Activated CD8-positive, alpha-beta memory T cell treated with anti-CD3 and anti-CD28 coated beads, Interleukin-2, amount 10 ng/mL, durations not matched to agents 7 days and 5 days (primary cell): ENCODE measurements around the gene ADCY2. TPM values are rescaled to one million over a fixed set of nuclear protein-coding genes. Genes with fewer than 3 reads are reported as not detected.
A peak's percentile ranks its signal among the peaks of the same experiment; 100 is the strongest.

Source experiments
- ATAC-seq: fragments of 150-1000 bp; cut with Tn5 transposase; one replicate; pipeline ENCODE4 v1.10.0; 2021; ENCODE audit warnings: moderate library complexity
- CTCF ChIA-PET: fragments of 350-600 bp; sonication (Branson Sonifier 250); formaldehyde crosslinking; loops from one replicate; lab custom pipeline; 2021; ENCODE audit warnings: antibody characterized with exemption; lab: Charles Lee
- DNase-seq: peaks from one replicate; pipeline ENCODE4 v3.0.0-alpha.2; 2020
- H3K27ac Mint-ChIP-seq: one replicate; pipeline ENCODE4 v1.8.0; 2021; ENCODE audit warnings: mild to moderate bottlenecking, mixed read lengths
- H3K27me3 Mint-ChIP-seq: one replicate; pipeline ENCODE4 v1.8.0; 2021; ENCODE audit warnings: mixed read lengths
- H3K36me3 Mint-ChIP-seq: one replicate; pipeline ENCODE4 v1.8.0; 2021; ENCODE audit warnings: mild to moderate bottlenecking, mixed read lengths
- H3K4me1 Mint-ChIP-seq: one replicate; pipeline ENCODE4 v1.8.0; 2021; ENCODE audit warnings: mixed read lengths
- H3K4me3 Mint-ChIP-seq: one replicate; pipeline ENCODE4 v1.8.0; 2021; ENCODE audit warnings: mild to moderate bottlenecking, moderate library complexity, mixed read lengths
- H3K9me3 Mint-ChIP-seq: one replicate; pipeline ENCODE4 v1.8.0; 2022; ENCODE audit warnings: low read depth, mixed read lengths
- total RNA-seq, 2 experiments: library from RNA; stranded (reverse); gene quantifications; one replicate each; pipeline ENCODE4 v1.2.3, GENCODE V29; 2021

Gene ADCY2
- total RNA-seq, 2 experiments from 2014 or later, result not detected

- CTCF ChIA-PET, result no interaction called here
- Mint-ChIP-seq H3K9me3 (no peaks in the 10 kb centered on the region), H3K27ac (no peak overlapping the region), H3K27me3 (peaks cover 47% of the 10 kb centered on the region), H3K36me3 (peaks cover 4% of the 10 kb centered on the region), H3K4me1 (peaks cover 31% of the 10 kb centered on the region), H3K4me3 (no peak overlapping the region)
- DNase-seq (no peak), ATAC-seq (no peak)
These were observed 457.1 kb downstream of the ADCY2 start for GRCh38 chr5:7852988-7853387.

- Mint-ChIP-seq H3K27me3 (peaks cover 25% of the 10 kb centered on the region), H3K36me3 (peaks cover 21% of the 10 kb centered on the region), H3K4me1 (peaks cover 37% of the 10 kb centered on the region), H3K4me3 (no peak overlapping the region), H3K9me3 (no peaks in the 10 kb centered on the region), H3K27ac (no peak overlapping the region)
- CTCF ChIA-PET, result interaction anchor here (2.1 kb wide), 1 partner anchor 17 kb away, joined by 7 read pairs; no protein-coding TSS in a partner anchor
- DNase-seq (no peak), ATAC-seq (no peak)
These were observed 459.7 kb downstream of the ADCY2 start for GRCh38 chr5:7855611-7856010.

GRCh38 chr5:7856855-7857254, 460.9 kb downstream of the ADCY2 start:
- Mint-ChIP-seq H3K27ac (no peak overlapping the region), H3K9me3 (no peaks in the 10 kb centered on the region), H3K36me3 (peaks cover 26% of the 10 kb centered on the region), H3K27me3 (peaks cover 16% of the 10 kb centered on the region), H3K4me1 (peaks cover 29% of the 10 kb centered on the region), H3K4me3 (no peak overlapping the region)
- ATAC-seq (peak; percentile 73), DNase-seq (peak; percentile 59)
- CTCF ChIA-PET, result interaction anchor here (0.6 to 2.7 kb wide), 5 partner anchors 11 to 111 kb away, joined by 3 to 14 read pairs (median 7); partner anchors contain the start of genes FASTKD3 and MTRR

- Mint-ChIP-seq H3K27me3 (peaks cover 11% of the 10 kb centered on the region), H3K4me3 (no peak overlapping the region), H3K4me1 (peaks cover 24% of the 10 kb centered on the region), H3K27ac (peak overlapping the region; percentile 80), H3K36me3 (peaks cover 26% of the 10 kb centered on the region), H3K9me3 (no peaks in the 10 kb centered on the region)
- ATAC-seq, result no peak
- CTCF ChIA-PET, result interaction anchor here (1.2 to 2.7 kb wide), 6 partner anchors 11 to 41 kb away, joined by 3 to 14 read pairs (median 6); partner anchors contain the start of genes FASTKD3 and MTRR
- DNase-seq, result no peak
These were observed 461.4 kb downstream of the ADCY2 start for GRCh38 chr5:7857361-7857760.

- CTCF ChIA-PET, result interaction anchor here (0.8 to 2.7 kb wide), 7 partner anchors 10 to 102 kb away, joined by 3 to 14 read pairs (median 4); partner anchors contain the start of genes FASTKD3 and MTRR
- Mint-ChIP-seq H3K27me3 (peaks cover 11% of the 10 kb centered on the region), H3K9me3 (no peaks in the 10 kb centered on the region), H3K27ac (peak overlapping the region; percentile 80), H3K36me3 (peaks cover 32% of the 10 kb centered on the region), H3K4me3 (no peak overlapping the region), H3K4me1 (peaks cover 22% of the 10 kb centered on the region)
- DNase-seq, result peak; percentile 72
- ATAC-seq, result peak; percentile 80
These were observed 462.1 kb downstream of the ADCY2 start for GRCh38 chr5:7857926-7858632.

GRCh38 chr5:7866196-7866595, 470.3 kb downstream of the ADCY2 start:
- Mint-ChIP-seq H3K27ac (no peak overlapping the region), H3K4me1 (peaks cover 38% of the 10 kb centered on the region), H3K36me3 (peaks cover 42% of the 10 kb centered on the region), H3K9me3 (no peaks in the 10 kb centered on the region), H3K4me3 (no peak overlapping the region), H3K27me3 (no peaks in the 10 kb centered on the region)
- ATAC-seq, result no peak
- DNase-seq, result no peak
- CTCF ChIA-PET, result interaction anchor here (2.0 to 3.0 kb wide), 2 partner anchors 9 to 20 kb away, joined by 5 to 14 read pairs; no protein-coding TSS in a partner anchor

GRCh38 chr5:7867260-7867659, 471.3 kb downstream of the ADCY2 start:
- Mint-ChIP-seq H3K4me1 (peaks cover 49% of the 10 kb centered on the region), H3K4me3 (peak overlapping the region; percentile 42), H3K27ac (no peak overlapping the region), H3K27me3 (no peaks in the 10 kb centered on the region), H3K9me3 (no peaks in the 10 kb centered on the region), H3K36me3 (peaks cover 44% of the 10 kb centered on the region)
- ATAC-seq, result no peak
- CTCF ChIA-PET, result interaction anchor here (3.0 kb wide), 1 partner anchor 10 kb away, joined by 14 read pairs; no protein-coding TSS in a partner anchor
- DNase-seq, result no peak

GRCh38 chr5:7868427-7868772, 472.5 kb downstream of the ADCY2 start:
- no peak for DNase-seq
- H3K4me1 Mint-ChIP-seq, result peaks cover 58% of the 10 kb centered on the region
- peak overlapping the region; percentile 87 for H3K27ac Mint-ChIP-seq
- no peaks in the 10 kb centered on the region for H3K9me3 Mint-ChIP-seq
- H3K4me3 Mint-ChIP-seq, result peak overlapping the region; percentile 89
- no peaks in the 10 kb centered on the region for H3K27me3 Mint-ChIP-seq
- peaks cover 42% of the 10 kb centered on the region for H3K36me3 Mint-ChIP-seq
- CTCF ChIA-PET, result interaction anchor here (1.0 to 9.7 kb wide), 6 partner anchors 7 to 1039 kb away, joined by 3 to 69 read pairs (median 5); no protein-coding TSS in a partner anchor
- no peak for ATAC-seq

GRCh38 chr5:7868773-7869473, 473.0 kb downstream of the ADCY2 start, which contains the start of the genes FASTKD3 and MTRR:
FASTKD3 (minus strand) TSS chr5:7869031; CDS start chr5:7868083, 948 bp downstream.
MTRR (plus strand) TSS chr5:7869148; CDS start chr5:7870795, 1,647 bp downstream.
- H3K4me1 Mint-ChIP-seq, result peaks cover 61% of the 10 kb centered on the region
- H3K36me3 Mint-ChIP-seq, result peaks cover 43% of the 10 kb centered on the region
- CTCF ChIA-PET, result interaction anchor here (0.9 to 9.7 kb wide), 7 partner anchors 8 to 1039 kb away, joined by 3 to 69 read pairs (median 5); no protein-coding TSS in a partner anchor
- ATAC-seq, result peak; percentile 98
- peak within 1 kb of the TSS; percentile 89 for H3K4me3 Mint-ChIP-seq
- H3K27me3 Mint-ChIP-seq, result no peaks in the 10 kb centered on the region
- DNase-seq, result peak; percentile 94
- peak within 1 kb of the TSS; percentile 87 for H3K27ac Mint-ChIP-seq
- H3K9me3 Mint-ChIP-seq, result no peaks in the 10 kb centered on the region

- CTCF ChIA-PET, result interaction anchor here (0.7 to 9.7 kb wide), 10 partner anchors 8 to 1040 kb away, joined by 3 to 69 read pairs (median 4); no protein-coding TSS in a partner anchor
- Mint-ChIP-seq H3K9me3 (no peaks in the 10 kb centered on the region), H3K27me3 (no peaks in the 10 kb centered on the region), H3K4me3 (peak overlapping the region; percentile 89), H3K4me1 (peaks cover 64% of the 10 kb centered on the region), H3K36me3 (peaks cover 46% of the 10 kb centered on the region), H3K27ac (peak overlapping the region; percentile 86)
- ATAC-seq (peak; percentile 46), DNase-seq (peak; percentile 50)
These were observed 473.7 kb downstream of the ADCY2 start for GRCh38 chr5:7869474-7870136.

GRCh38 chr5:7871653-7872052, 475.7 kb downstream of the ADCY2 start:
- Mint-ChIP-seq H3K36me3 (peaks cover 56% of the 10 kb centered on the region), H3K27ac (peak overlapping the region; percentile 64), H3K27me3 (no peaks in the 10 kb centered on the region), H3K4me3 (peak overlapping the region; percentile 16), H3K4me1 (peaks cover 65% of the 10 kb centered on the region), H3K9me3 (no peaks in the 10 kb centered on the region)
- CTCF ChIA-PET, result interaction anchor here (0.9 to 9.7 kb wide), 4 partner anchors 12 to 16 kb away, joined by 3 to 69 read pairs (median 5); no protein-coding TSS in a partner anchor
- no peak for ATAC-seq
- no peak for DNase-seq

GRCh38 chr5:7872517-7873130, 476.7 kb downstream of the ADCY2 start:
- DNase-seq (no peak), ATAC-seq (no peak)
- Mint-ChIP-seq H3K27ac (peak overlapping the region; percentile 86), H3K27me3 (no peaks in the 10 kb centered on the region), H3K9me3 (no peaks in the 10 kb centered on the region), H3K36me3 (peaks cover 55% of the 10 kb centered on the region), H3K4me3 (peak overlapping the region; percentile 59), H3K4me1 (peaks cover 62% of the 10 kb centered on the region)
- CTCF ChIA-PET, result interaction anchor here (0.9 to 9.7 kb wide), 5 partner anchors 13 to 17 kb away, joined by 3 to 69 read pairs (median 3); no protein-coding TSS in a partner anchor
